SU-DHL-6 (cell line): ENCODE results near the gene ZBTB45.

Experiments used
- CTCF ChIP-seq: fragments of 200-600 bp; sonication (generic); IDR thresholded peaks from one replicate; pipeline ENCODE4 v1.5.1; 2017; ENCODE audit warnings: antibody characterized with exemption, mild to moderate bottlenecking, low read length, moderate library complexity; ENCODE audit not compliant: insufficient read depth, poor library complexity, severe bottlenecking
- EZH2phosphoT487 ChIP-seq: fragments of 200-600 bp; sonication (generic), shearing (Covaris generic); conservative IDR thresholded peaks from 2 replicates; pipeline ENCODE4 v1.6.1; 2018; ENCODE audit warnings: mild to moderate bottlenecking, antibody characterized with exemption, low read length, moderate library complexity, mixed read lengths

GRCh38 chr19:58548859-58549663 is 29.5 kb upstream of the ZBTB45 start:
- TF ChIP-seq EZH2phosphoT487 (no peak), CTCF (no peak)
